Ascending aorta (tissue), 2 donors: ENCODE data around the gene TLE2. TPM values are rescaled to one million over a fixed set of nuclear protein-coding genes. Genes with fewer than 3 reads are reported as not detected.
"Not testable (repeated sequence)": the region's sequence is repeated elsewhere in the genome, so short reads cannot be mapped to it uniquely, and the experiment has no call there.

ENCODE experiments used
- DNase-seq, 2 donors: peaks; one replicate each; pipeline ENCODE4 v3.0.0-alpha.2; 2019; ENCODE audit warnings: low spot score in 2 of 2
- H3K27ac ChIP-seq, 2 donors: fragments of 200-600 bp; sonication (generic); one replicate each; pipeline ENCODE4 v1.5.1; 2016 to 2017; ENCODE audit warnings: mild to moderate bottlenecking in 1 of 2
- H3K27me3 ChIP-seq: fragments of 200-600 bp; sonication (generic); one replicate; pipeline ENCODE4 v1.5.1; 2017
- H3K36me3 ChIP-seq, 2 donors: fragments of 200-600 bp; sonication (generic); one replicate each; pipeline ENCODE4 v1.5.1; 2016
- H3K4me1 ChIP-seq, 2 donors: fragments of 200-600 bp; sonication (generic); one replicate each; pipeline ENCODE4 v1.5.1; 2016 to 2017; ENCODE audit warnings: mild to moderate bottlenecking in 1 of 2
- H3K4me3 ChIP-seq, 2 donors: fragments of 200-600 bp; sonication (generic); one replicate each; pipeline ENCODE4 v1.5.1; 2016 to 2017; ENCODE audit warnings: mild to moderate bottlenecking in 1 of 2
- H3K9me3 ChIP-seq, 2 donors: fragments of 200-600 bp; sonication (generic); one replicate each; pipeline ENCODE4 v1.5.1; 2016
- intact Hi-C: fragments of 100-400 bp; cut with DNase I; formaldehyde crosslinking; loops from one replicate; pipeline ENCODE4 v1.15.1; 2023
- total RNA-seq: library from RNA; depleted of rRNA; stranded (reverse); fragments of >200 nt; gene quantifications from one replicate; pipeline ENCODE4 v1.1.0, GENCODE V29; 2016
- TF ChIP-seq, protein P1 (sequence below), 3 experiments: fragments of 200-600 bp in 2 of 3; fragments of 450-650 bp in 1 of 3; sonication (generic) in 2 of 3; IDR thresholded peaks; one replicate each; pipeline ENCODE4 v1.5.1; 2016 to 2019; ENCODE audit warnings: antibody characterized with exemption in 3 of 3, mild to moderate bottlenecking in 1 of 3, moderate library complexity in 1 of 3

The TLE2 gene
- total RNA-seq, 1 donor from 2014 or later = 86.3 TPM

DNA sequence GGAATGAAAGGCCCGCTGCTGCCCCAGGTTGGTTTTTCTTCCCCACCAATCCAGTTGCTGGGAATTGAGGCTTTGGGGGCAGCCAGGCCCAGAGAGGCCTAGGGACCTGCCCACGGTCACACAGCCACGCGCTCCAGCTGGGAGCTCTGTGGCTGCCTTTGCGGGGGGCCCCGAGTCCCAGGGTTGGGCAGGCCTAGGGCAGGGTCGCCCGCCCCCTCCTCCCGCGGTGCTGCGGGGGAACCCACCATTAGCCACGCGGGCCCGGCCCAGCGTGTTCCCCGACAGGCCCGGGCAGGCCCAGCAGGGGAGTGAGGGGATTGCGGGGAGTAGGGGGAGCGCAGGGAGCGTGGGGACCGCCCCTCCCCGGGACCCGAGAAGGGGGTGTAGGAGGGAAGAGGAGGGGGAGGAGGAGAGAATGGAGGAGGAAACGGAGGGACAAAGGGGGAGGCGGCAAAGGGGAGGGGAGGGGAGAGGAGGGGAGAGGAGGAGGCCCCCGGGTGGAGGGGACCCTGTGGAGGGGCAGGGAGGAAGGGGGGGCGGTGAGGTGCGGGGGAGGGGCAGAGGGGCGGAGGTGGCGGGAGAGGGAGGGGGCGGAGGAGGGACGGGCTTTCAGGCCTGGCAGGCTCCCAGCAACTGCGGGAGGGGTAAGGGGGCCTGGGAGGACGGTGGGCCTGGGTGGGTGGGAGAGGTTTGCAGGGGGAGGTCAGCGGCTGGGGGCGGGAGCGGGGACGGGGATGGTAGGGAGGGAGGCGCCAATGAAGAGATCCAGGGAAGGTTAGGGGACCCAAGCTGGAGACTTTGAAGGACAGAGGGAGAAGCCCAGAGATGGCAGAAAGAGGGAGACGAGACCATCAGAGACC is 12.9 kb upstream of the TLE2 start:
- H3K27ac ChIP-seq = no peak overlapping the region
- H3K4me1 ChIP-seq = no peaks in the 10 kb centered on the region
- H3K4me3 ChIP-seq = no peak overlapping the region
- H3K9me3 ChIP-seq = no peaks in the 10 kb centered on the region
- no peaks in the 10 kb centered on the region for H3K27me3 ChIP-seq
- DNase-seq = no peak
- no peaks in the 10 kb centered on the region for H3K36me3 ChIP-seq
- TF ChIP-seq, protein P1, sequence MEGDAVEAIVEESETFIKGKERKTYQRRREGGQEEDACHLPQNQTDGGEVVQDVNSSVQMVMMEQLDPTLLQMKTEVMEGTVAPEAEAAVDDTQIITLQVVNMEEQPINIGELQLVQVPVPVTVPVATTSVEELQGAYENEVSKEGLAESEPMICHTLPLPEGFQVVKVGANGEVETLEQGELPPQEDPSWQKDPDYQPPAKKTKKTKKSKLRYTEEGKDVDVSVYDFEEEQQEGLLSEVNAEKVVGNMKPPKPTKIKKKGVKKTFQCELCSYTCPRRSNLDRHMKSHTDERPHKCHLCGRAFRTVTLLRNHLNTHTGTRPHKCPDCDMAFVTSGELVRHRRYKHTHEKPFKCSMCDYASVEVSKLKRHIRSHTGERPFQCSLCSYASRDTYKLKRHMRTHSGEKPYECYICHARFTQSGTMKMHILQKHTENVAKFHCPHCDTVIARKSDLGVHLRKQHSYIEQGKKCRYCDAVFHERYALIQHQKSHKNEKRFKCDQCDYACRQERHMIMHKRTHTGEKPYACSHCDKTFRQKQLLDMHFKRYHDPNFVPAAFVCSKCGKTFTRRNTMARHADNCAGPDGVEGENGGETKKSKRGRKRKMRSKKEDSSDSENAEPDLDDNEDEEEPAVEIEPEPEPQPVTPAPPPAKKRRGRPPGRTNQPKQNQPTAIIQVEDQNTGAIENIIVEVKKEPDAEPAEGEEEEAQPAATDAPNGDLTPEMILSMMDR (IDR thresholded peaks at IDR 0.05) = no peak
- intact Hi-C loops = no loop called here

DNA sequence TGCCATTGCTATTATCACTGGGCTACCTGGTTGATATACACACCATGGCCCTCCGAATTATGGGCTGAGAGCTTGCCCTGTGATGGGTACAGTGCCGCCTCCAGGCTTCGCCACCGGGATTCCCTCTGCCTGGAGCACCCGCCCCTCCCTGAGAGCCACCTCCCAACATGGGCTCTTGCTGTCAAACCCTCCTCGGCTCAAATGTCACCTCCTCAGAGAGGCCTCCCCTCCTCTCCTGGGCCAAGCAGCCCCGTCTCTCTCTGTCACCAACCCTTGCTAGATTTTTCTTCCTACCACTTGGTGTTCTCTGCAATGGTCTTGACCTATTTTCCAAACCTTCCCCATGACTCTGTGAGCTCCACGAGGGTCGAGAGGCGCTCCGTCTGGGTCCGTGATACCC is 12.2 kb upstream of the TLE2 start:
- intact Hi-C loops = no loop called here
- no peaks in the 10 kb centered on the region for H3K4me1 ChIP-seq
- no peak overlapping the region for H3K27ac ChIP-seq
- H3K9me3 ChIP-seq = no peaks in the 10 kb centered on the region
- no peaks in the 10 kb centered on the region for H3K36me3 ChIP-seq
- DNase-seq = no peak
- no peaks in the 10 kb centered on the region for H3K27me3 ChIP-seq
- TF ChIP-seq, protein P1 (IDR thresholded peaks at IDR 0.05) = no peak
- H3K4me3 ChIP-seq = no peak overlapping the region

DNA sequence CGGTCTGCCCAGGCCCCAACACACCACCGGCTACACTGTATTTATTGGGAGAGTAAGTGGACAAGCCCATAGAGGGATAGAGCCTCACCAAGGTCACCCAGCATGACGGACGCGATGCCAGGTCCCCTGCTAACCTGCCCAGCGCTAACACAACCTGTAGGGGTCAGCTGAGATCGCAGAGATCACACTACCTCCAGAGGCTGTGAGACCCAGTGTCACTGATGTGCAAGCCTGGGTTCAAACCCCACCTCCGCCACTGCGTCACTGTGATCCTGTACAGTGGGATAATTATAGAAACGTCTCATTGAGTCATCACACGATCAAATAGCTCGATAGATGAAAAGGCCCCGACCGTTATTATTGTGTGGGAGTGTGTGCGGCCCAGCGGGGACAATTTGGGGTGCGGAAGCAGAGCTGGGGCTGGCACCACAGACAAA is 10.6 kb upstream of the TLE2 start:
- H3K4me1 ChIP-seq = peaks cover 0 to 7% of the 10 kb centered on the region in 2 donors
- H3K9me3 ChIP-seq = no peaks in the 10 kb centered on the region
- DNase-seq = no peak
- intact Hi-C loops = loop anchor here (5.0 kb wide), 1 partner anchor 723 kb away; the partner anchor contains the start of genes APBA3 and MRPL54
- no peaks in the 10 kb centered on the region for H3K27me3 ChIP-seq
- no peak overlapping the region for H3K27ac ChIP-seq
- no peak overlapping the region for H3K4me3 ChIP-seq
- TF ChIP-seq, protein P1 (IDR thresholded peaks at IDR 0.05) = no peak
- no peaks in the 10 kb centered on the region for H3K36me3 ChIP-seq

DNA sequence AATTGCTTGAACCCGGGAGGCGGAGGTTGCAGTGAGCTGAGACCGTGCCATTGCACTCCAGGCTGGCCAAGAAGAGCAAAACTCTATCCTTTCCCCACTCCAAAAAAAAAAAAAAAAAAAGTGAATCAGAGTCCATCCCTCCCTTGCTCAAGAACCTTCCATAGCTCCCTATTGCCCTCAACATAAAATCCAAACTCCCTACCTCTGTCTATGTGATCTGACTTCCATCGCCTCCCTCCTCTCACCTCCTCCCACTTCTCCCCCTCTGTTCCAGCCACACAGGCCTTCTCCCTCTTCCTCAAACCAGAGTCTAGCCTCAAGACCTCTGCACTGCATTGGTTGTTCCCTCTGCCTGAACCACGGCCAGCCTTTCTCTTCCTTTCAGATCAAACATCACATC is 10.0 kb upstream of the TLE2 start:
- Histone ChIP-seq H3K4me3 (no peak overlapping the region), H3K4me1 (peaks cover 0 to 8% of the 10 kb centered on the region in 2 donors), H3K36me3 (no peaks in the 10 kb centered on the region), H3K27ac (no peak overlapping the region), H3K27me3 (no peaks in the 10 kb centered on the region), H3K9me3 (no peaks in the 10 kb centered on the region)
- no peak for DNase-seq
- TF ChIP-seq, protein P1 (IDR thresholded peaks at IDR 0.05) = no peak
- intact Hi-C loops = loop anchor here (5.0 kb wide), 1 partner anchor 723 kb away; the partner anchor contains the start of genes APBA3 and MRPL54

DNA sequence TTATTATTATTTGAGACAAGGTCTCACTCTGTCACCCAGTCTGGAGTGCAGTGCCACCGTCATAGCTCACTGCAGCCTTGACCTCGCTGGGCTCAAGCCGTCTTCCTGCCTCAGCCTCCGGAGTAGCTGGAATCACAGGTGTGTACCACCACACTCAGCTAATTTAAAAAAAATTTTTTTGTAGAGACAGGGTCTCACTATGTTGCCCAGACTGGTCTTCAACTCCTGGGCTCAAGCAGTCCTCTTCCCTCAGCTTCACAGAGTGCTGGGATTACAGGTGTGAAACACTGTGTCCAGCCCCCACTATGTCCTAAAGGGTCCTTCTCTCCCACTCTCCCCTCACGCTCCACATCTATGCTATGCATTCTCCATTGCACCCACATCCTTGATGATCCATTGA is 9.1 kb upstream of the TLE2 start:
- no peaks in the 10 kb centered on the region for H3K27me3 ChIP-seq
- H3K27ac ChIP-seq = no peak overlapping the region
- no peak overlapping the region for H3K4me3 ChIP-seq
- H3K36me3 ChIP-seq = no peaks in the 10 kb centered on the region
- no peak for DNase-seq
- H3K9me3 ChIP-seq = no peaks in the 10 kb centered on the region
- H3K4me1 ChIP-seq = peaks cover 0 to 8% of the 10 kb centered on the region in 2 donors
- intact Hi-C loops = loop anchor here (5.0 kb wide), 1 partner anchor 724 kb away; the partner anchor contains the start of genes APBA3 and MRPL54
- TF ChIP-seq, protein P1 (IDR thresholded peaks at IDR 0.05) = no peak

DNA sequence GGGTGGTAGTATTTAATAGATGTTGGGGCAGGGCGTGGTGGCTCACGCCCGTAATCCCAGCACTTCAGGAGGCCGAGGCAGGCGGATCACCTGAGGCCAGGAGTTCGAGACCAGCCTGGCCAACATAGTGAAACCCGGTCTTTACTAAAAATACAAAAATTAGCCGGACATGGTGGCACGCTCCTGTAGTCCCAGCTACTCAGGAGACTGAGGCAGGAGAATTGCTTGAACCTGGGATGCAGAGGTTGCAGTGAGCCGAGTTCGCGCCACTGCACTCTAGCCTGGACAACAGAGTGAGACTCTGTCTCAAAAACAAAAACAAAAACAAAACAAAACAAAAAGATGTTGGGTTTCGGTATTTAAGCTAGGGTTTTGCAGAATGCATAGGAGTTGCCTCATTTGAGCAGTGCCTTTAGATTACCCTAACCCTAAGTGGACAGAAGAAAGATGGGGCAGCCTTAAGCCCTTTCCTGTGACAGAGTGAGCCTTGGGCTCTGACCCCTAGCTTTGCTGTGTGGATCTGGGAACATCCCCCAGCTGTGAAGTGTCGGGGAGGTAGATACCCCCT is 8.0 kb upstream of the TLE2 start:
- H3K4me3 ChIP-seq, H3K36me3 ChIP-seq, H3K27ac ChIP-seq, DNase-seq, H3K27me3 ChIP-seq, H3K9me3 ChIP-seq, H3K4me1 ChIP-seq: not testable (repeated sequence)
- intact Hi-C loops = loop anchor here (1.0 to 5.0 kb wide), 4 partner anchors 26 to 725 kb away; partner anchors contain the start of genes APBA3, GNA11, MRPL54 and TLE5
